WTC11 (cell line): ENCODE data around the gene ADAMTSL5. TPM values are rescaled to one million over a fixed set of nuclear protein-coding genes. Genes with fewer than 3 reads are reported as not detected.

Experiments
- ATAC-seq: fragments of 200-7000 bp; cut with Tn5 transposase; 2 replicates; pipeline ENCODE4 v1.10.0; 2021; ENCODE audit warnings: mild to moderate bottlenecking, moderate library complexity
- CTCF ChIA-PET: fragments of 300-600 bp; sonication (Branson Sonifier 250); formaldehyde crosslinking; loops from one replicate; lab custom pipeline; 2021; ENCODE audit warnings: antibody characterized with exemption; lab: Charles Lee
- POLR2A ChIA-PET: fragments of 350-600 bp; sonication (Branson Sonifier 250); formaldehyde crosslinking; loops from one replicate; lab custom pipeline; 2021; ENCODE audit warnings: antibody characterized with exemption; lab: Charles Lee
- DNase-seq: peaks from one replicate; pipeline ENCODE4 v3.0.0; 2021; ENCODE audit warnings: low spot score
- H3K27ac Mint-ChIP-seq: 2 replicates; pipeline ENCODE4 v1.8.0; 2021; ENCODE audit warnings: mixed read lengths
- H3K27me3 Mint-ChIP-seq: 2 replicates; pipeline ENCODE4 v1.8.0; 2021; ENCODE audit warnings: low read depth, mild to moderate bottlenecking, moderate library complexity, mixed read lengths
- H3K36me3 Mint-ChIP-seq: 2 replicates; pipeline ENCODE4 v1.8.0; 2021; ENCODE audit warnings: mixed read lengths
- H3K4me1 Mint-ChIP-seq: 2 replicates; pipeline ENCODE4 v1.8.0; 2022; ENCODE audit warnings: mixed read lengths
- H3K4me3 Mint-ChIP-seq: 2 replicates; pipeline ENCODE4 v1.8.0; 2021; ENCODE audit warnings: mild to moderate bottlenecking, moderate library complexity, mixed read lengths
- H3K9me3 Mint-ChIP-seq: 2 replicates; pipeline ENCODE4 v1.8.0; 2021; ENCODE audit warnings: mixed read lengths
- CREM ChIP-seq: sonication (generic); formaldehyde crosslinking; IDR thresholded peaks from 2 replicates; pipeline ENCODE4 v1.8.1; 2022; ENCODE audit warnings: mild to moderate bottlenecking, missing genetic modification reagents, moderate library complexity
- FOXK1 ChIP-seq: sonication (generic); formaldehyde crosslinking; IDR thresholded peaks from 2 replicates; pipeline ENCODE4 v1.8.0; 2022; ENCODE audit warnings: mild to moderate bottlenecking, moderate library complexity, missing genetic modification reagents
- FOXP1 ChIP-seq: sonication (generic); formaldehyde crosslinking; IDR thresholded peaks from 2 replicates; pipeline ENCODE4 v1.8.0; 2022; ENCODE audit warnings: missing genetic modification reagents, mild to moderate bottlenecking, moderate library complexity, borderline replicate concordance
- IRF2 ChIP-seq: sonication (generic); formaldehyde crosslinking; IDR thresholded peaks from 2 replicates; pipeline ENCODE4 v1.8.0; 2022; ENCODE audit warnings: low read depth, missing genetic modification reagents, borderline replicate concordance
- MXD4 ChIP-seq: fragments of 250-450 bp; sonication (Bioruptor Pico); IDR thresholded peaks from 2 replicates; pipeline ENCODE4 v1.8.0; 2021; ENCODE audit warnings: mild to moderate bottlenecking, moderate library complexity, borderline replicate concordance
- ZBTB21 ChIP-seq: sonication (generic); formaldehyde crosslinking; IDR thresholded peaks from 2 replicates; pipeline ENCODE4 v1.8.1; 2023; ENCODE audit warnings: mild to moderate bottlenecking, missing genetic modification reagents, borderline replicate concordance
- ZNF138 ChIP-seq: sonication (generic); formaldehyde crosslinking; conservative IDR thresholded peaks from 2 replicates; pipeline ENCODE4 v1.8.1; 2022; ENCODE audit warnings: mild to moderate bottlenecking, moderate library complexity, missing genetic modification reagents
- ZNF219 ChIP-seq: sonication (generic); formaldehyde crosslinking; IDR thresholded peaks from 2 replicates; pipeline ENCODE4 v1.8.0; 2023; ENCODE audit warnings: missing genetic modification reagents, mild to moderate bottlenecking, borderline replicate concordance
- ZNF263 ChIP-seq: sonication (generic); formaldehyde crosslinking; IDR thresholded peaks from 2 replicates; pipeline ENCODE4 v1.8.1; 2022; ENCODE audit warnings: low read depth, mild to moderate bottlenecking, moderate library complexity, missing genetic modification reagents
- ZNF317 ChIP-seq: sonication (generic); formaldehyde crosslinking; IDR thresholded peaks from 2 replicates; pipeline ENCODE4 v1.8.1; 2023; ENCODE audit warnings: low read depth, mild to moderate bottlenecking, moderate library complexity, missing genetic modification reagents, borderline replicate concordance
- ZNF416 ChIP-seq: fragments of 250-450 bp; sonication (Bioruptor Pico); IDR thresholded peaks from 2 replicates; pipeline ENCODE4 v1.9.0; 2021; ENCODE audit warnings: mild to moderate bottlenecking, inconsistent platforms
- total RNA-seq: library from RNA; stranded (reverse); gene quantifications from 3 replicates; pipeline ENCODE4 v1.2.3, GENCODE V29; 2021
- TF ChIP-seq, protein P1 (sequence below): sonication (generic); formaldehyde crosslinking; IDR thresholded peaks from 2 replicates; pipeline ENCODE4 v1.8.0; 2023; ENCODE audit warnings: missing genetic modification reagents
- TF ChIP-seq, protein P2 (sequence below): fragments of 250-450 bp; sonication (Bioruptor Pico); IDR thresholded peaks from 2 replicates; pipeline ENCODE4 v2.1.2; 2022; ENCODE audit warnings: mild to moderate bottlenecking, moderate library complexity
- TF ChIP-seq, protein P3 (sequence below): fragments of 250-450 bp; sonication (Bioruptor Pico); IDR thresholded peaks from 2 replicates; pipeline ENCODE4 v1.9.0; 2021; ENCODE audit warnings: mild to moderate bottlenecking, borderline replicate concordance
- TF ChIP-seq, protein P4 (sequence below): sonication (generic); formaldehyde crosslinking; IDR thresholded peaks from 2 replicates; pipeline ENCODE4 v1.8.1; 2023; ENCODE audit warnings: mild to moderate bottlenecking, missing genetic modification reagents
- TF ChIP-seq, protein P5 (sequence below): sonication (generic); formaldehyde crosslinking; IDR thresholded peaks from 2 replicates; pipeline ENCODE4 v1.8.1; 2023; ENCODE audit warnings: mild to moderate bottlenecking, missing genetic modification reagents, borderline replicate concordance

The ADAMTSL5 gene
- total RNA-seq, 1 experiment from 2014 or later = 1.5 TPM

DNA sequence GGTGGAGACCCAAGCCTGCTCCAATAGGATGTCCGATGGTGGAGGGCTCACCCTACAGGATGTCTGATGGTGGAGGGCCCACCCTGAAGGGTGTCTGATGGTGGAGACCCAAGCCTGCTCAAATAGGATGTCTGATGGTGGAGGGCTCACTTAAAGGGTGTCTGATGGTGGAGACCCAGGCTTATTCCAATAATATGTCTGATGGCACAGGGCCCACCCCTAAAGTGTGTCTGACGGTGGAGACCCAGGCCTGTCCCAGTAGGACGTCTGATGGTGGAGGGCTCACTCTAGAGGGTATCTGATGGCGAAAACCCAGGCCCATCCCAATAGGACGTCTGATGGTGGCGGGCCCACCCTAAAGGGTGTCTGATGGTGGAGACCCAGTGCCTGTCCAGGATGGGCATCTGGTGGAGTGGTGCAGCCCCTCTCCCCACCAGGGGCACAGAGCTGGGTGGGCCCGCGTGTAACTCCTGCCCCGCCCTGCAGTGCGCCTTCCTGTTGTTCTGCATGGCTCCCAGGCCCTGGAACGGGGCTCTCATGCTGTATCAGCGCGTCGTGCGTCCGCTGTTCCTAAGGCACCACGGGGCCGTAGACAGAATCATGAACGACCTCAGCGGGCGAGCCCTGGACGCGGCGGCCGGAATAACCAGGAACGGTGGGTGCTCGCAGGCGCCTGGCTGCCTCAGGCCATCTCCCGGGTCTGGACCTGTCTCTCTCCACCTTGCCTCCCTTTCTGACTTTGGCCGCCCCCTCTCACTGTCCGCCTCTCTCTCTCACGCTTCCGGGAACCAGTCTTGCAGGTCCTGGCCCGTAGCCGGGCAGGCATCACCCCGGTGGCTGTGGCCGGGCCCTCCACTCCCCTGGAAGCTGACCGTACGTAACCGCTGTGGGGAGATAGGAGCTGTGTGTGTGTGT lies 16.8 kb downstream of the ADAMTSL5 start:
- H3K27ac Mint-ChIP-seq = no peak overlapping the region
- TF ChIP-seq, protein P1, sequence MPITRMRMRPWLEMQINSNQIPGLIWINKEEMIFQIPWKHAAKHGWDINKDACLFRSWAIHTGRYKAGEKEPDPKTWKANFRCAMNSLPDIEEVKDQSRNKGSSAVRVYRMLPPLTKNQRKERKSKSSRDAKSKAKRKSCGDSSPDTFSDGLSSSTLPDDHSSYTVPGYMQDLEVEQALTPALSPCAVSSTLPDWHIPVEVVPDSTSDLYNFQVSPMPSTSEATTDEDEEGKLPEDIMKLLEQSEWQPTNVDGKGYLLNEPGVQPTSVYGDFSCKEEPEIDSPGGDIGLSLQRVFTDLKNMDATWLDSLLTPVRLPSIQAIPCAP (CRISPR knock-in tag) = no peak
- TF ChIP-seq FOXK1 (CRISPR knock-in tag) = no peak
- TF ChIP-seq, protein P2, sequence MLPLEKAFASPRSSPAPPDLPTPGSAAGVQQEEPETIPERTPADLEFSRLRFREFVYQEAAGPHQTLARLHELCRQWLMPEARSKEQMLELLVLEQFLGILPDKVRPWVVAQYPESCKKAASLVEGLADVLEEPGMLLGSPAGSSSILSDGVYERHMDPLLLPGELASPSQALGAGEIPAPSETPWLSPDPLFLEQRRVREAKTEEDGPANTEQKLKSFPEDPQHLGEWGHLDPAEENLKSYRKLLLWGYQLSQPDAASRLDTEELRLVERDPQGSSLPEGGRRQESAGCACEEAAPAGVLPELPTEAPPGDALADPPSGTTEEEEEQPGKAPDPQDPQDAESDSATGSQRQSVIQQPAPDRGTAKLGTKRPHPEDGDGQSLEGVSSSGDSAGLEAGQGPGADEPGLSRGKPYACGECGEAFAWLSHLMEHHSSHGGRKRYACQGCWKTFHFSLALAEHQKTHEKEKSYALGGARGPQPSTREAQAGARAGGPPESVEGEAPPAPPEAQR (CRISPR knock-in tag) = no peak
- no peak for TF ChIP-seq MXD4
- TF ChIP-seq ZBTB21 (CRISPR knock-in tag) = no peak
- TF ChIP-seq ZNF416 (CRISPR knock-in tag) = no peak
- TF ChIP-seq FOXP1 (CRISPR knock-in tag) = no peak
- no peak for TF ChIP-seq CREM
- no peak for TF ChIP-seq ZNF219 (CRISPR knock-in tag)
- no peak for TF ChIP-seq IRF2 (CRISPR knock-in tag)
- TF ChIP-seq ZNF263 (CRISPR knock-in tag) = no peak
- TF ChIP-seq, protein P3, sequence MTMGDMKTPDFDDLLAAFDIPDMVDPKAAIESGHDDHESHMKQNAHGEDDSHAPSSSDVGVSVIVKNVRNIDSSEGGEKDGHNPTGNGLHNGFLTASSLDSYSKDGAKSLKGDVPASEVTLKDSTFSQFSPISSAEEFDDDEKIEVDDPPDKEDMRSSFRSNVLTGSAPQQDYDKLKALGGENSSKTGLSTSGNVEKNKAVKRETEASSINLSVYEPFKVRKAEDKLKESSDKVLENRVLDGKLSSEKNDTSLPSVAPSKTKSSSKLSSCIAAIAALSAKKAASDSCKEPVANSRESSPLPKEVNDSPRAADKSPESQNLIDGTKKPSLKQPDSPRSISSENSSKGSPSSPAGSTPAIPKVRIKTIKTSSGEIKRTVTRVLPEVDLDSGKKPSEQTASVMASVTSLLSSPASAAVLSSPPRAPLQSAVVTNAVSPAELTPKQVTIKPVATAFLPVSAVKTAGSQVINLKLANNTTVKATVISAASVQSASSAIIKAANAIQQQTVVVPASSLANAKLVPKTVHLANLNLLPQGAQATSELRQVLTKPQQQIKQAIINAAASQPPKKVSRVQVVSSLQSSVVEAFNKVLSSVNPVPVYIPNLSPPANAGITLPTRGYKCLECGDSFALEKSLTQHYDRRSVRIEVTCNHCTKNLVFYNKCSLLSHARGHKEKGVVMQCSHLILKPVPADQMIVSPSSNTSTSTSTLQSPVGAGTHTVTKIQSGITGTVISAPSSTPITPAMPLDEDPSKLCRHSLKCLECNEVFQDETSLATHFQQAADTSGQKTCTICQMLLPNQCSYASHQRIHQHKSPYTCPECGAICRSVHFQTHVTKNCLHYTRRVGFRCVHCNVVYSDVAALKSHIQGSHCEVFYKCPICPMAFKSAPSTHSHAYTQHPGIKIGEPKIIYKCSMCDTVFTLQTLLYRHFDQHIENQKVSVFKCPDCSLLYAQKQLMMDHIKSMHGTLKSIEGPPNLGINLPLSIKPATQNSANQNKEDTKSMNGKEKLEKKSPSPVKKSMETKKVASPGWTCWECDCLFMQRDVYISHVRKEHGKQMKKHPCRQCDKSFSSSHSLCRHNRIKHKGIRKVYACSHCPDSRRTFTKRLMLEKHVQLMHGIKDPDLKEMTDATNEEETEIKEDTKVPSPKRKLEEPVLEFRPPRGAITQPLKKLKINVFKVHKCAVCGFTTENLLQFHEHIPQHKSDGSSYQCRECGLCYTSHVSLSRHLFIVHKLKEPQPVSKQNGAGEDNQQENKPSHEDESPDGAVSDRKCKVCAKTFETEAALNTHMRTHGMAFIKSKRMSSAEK (CRISPR knock-in tag) = no peak
- TF ChIP-seq, protein P4, sequence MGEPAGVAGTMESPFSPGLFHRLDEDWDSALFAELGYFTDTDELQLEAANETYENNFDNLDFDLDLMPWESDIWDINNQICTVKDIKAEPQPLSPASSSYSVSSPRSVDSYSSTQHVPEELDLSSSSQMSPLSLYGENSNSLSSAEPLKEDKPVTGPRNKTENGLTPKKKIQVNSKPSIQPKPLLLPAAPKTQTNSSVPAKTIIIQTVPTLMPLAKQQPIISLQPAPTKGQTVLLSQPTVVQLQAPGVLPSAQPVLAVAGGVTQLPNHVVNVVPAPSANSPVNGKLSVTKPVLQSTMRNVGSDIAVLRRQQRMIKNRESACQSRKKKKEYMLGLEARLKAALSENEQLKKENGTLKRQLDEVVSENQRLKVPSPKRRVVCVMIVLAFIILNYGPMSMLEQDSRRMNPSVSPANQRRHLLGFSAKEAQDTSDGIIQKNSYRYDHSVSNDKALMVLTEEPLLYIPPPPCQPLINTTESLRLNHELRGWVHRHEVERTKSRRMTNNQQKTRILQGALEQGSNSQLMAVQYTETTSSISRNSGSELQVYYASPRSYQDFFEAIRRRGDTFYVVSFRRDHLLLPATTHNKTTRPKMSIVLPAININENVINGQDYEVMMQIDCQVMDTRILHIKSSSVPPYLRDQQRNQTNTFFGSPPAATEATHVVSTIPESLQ (CRISPR knock-in tag) = no peak
- ChIA-PET CTCF (no interaction called here), POLR2A (no interaction called here)
- peaks cover 6% of the 10 kb centered on the region for H3K4me1 Mint-ChIP-seq
- H3K27me3 Mint-ChIP-seq = peaks cover 26% of the 10 kb centered on the region
- no peak for DNase-seq
- no peak overlapping the region for H3K4me3 Mint-ChIP-seq
- ATAC-seq = no peak
- H3K9me3 Mint-ChIP-seq = no peaks in the 10 kb centered on the region
- H3K36me3 Mint-ChIP-seq = peaks cover 5% of the 10 kb centered on the region; the same call in 1 of the 2 replicates

DNA sequence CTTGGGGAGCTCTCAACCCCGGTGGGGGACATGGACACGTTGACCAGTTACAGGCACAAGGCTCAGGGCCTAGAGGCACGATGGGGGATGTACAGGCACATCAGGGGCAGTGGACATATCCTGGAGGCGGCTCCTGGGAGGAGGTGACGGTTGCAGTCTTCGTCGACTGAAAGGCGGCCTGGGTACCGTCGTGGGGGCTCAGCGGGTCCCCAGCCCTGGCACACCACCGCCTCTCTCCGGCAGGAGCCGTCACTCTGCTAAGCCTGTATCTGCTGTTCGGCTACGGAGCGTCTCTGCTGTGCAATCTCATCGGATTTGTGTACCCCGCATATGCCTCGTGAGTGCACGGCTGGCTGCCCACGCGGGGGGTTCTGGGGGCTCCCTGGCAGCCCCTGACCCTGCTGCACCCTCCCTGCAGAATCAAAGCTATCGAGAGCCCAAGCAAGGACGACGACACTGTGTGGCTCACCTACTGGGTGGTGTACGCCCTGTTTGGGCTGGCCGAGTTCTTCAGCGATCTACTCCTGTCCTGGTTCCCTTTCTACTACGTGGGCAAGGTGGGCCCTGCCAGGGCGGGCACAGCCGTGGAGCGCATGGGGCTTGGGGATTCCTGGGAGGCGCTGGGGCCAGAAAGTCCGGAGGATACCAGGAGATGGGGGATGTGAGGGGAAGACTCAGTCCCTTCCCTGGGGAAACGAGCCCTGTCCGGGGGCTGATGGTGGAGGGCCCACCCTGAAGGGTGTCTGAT lies 17.6 kb downstream of the ADAMTSL5 start:
- no peak overlapping the region for H3K4me3 Mint-ChIP-seq
- ChIA-PET POLR2A (interaction anchor here (0.6 kb wide), 1 partner anchor 23 kb away, joined by 3 read pairs; no protein-coding TSS in a partner anchor), CTCF (no interaction called here)
- H3K27ac Mint-ChIP-seq = no peak overlapping the region
- H3K27me3 Mint-ChIP-seq = peaks cover 24% of the 10 kb centered on the region
- no peaks in the 10 kb centered on the region for H3K9me3 Mint-ChIP-seq
- peaks cover 6% of the 10 kb centered on the region for H3K4me1 Mint-ChIP-seq
- TF ChIP-seq MXD4 = no peak
- TF ChIP-seq ZNF138 = no peak
- TF ChIP-seq, protein P5, sequence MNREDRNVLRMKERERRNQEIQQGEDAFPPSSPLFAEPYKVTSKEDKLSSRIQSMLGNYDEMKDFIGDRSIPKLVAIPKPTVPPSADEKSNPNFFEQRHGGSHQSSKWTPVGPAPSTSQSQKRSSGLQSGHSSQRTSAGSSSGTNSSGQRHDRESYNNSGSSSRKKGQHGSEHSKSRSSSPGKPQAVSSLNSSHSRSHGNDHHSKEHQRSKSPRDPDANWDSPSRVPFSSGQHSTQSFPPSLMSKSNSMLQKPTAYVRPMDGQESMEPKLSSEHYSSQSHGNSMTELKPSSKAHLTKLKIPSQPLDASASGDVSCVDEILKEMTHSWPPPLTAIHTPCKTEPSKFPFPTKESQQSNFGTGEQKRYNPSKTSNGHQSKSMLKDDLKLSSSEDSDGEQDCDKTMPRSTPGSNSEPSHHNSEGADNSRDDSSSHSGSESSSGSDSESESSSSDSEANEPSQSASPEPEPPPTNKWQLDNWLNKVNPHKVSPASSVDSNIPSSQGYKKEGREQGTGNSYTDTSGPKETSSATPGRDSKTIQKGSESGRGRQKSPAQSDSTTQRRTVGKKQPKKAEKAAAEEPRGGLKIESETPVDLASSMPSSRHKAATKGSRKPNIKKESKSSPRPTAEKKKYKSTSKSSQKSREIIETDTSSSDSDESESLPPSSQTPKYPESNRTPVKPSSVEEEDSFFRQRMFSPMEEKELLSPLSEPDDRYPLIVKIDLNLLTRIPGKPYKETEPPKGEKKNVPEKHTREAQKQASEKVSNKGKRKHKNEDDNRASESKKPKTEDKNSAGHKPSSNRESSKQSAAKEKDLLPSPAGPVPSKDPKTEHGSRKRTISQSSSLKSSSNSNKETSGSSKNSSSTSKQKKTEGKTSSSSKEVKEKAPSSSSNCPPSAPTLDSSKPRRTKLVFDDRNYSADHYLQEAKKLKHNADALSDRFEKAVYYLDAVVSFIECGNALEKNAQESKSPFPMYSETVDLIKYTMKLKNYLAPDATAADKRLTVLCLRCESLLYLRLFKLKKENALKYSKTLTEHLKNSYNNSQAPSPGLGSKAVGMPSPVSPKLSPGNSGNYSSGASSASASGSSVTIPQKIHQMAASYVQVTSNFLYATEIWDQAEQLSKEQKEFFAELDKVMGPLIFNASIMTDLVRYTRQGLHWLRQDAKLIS = no peak
- TF ChIP-seq ZNF317 = no peak
- DNase-seq (no peak), ATAC-seq (no peak)
- H3K36me3 Mint-ChIP-seq = peaks cover 5% of the 10 kb centered on the region; the same call in 1 of the 2 replicates
